ENCODE data around the gene TMEM81.

TMEM81 gene

GRCh38 chr1:205076245-205076761, 8.0 kb downstream of the TMEM81 start:
- no peak for DNase-seq (ENCODE audit: low read depth in 2 of 2)

- DNase-seq (ENCODE audit: low read depth in 2 of 2): no peak
Observed at GRCh38 chr1:205075642-205076155, 8.6 kb downstream of the TMEM81 start.

- no peak for DNase-seq (ENCODE audit: low read depth in 2 of 2)
Observed at GRCh38 chr1:205074513-205074912, 9.7 kb downstream of the TMEM81 start.

GRCh38 chr1:205074084-205074483, 10.2 kb downstream of the TMEM81 start:
- no peak for DNase-seq (ENCODE audit: low read depth in 2 of 2)

GRCh38 chr1:205073511-205073910, 10.7 kb downstream of the TMEM81 start:
- no peak for DNase-seq (ENCODE audit: low read depth in 2 of 2)

GRCh38 chr1:205072881-205073280, 11.4 kb downstream of the TMEM81 start:
- DNase-seq (ENCODE audit: low read depth in 2 of 2): no peak

- DNase-seq (ENCODE audit: low read depth in 2 of 2): no peak
Observed at GRCh38 chr1:205072286-205072685, 12.0 kb downstream of the TMEM81 start.

- DNase-seq (ENCODE audit: low read depth in 2 of 2): no peak
Observed at GRCh38 chr1:205071801-205072200, 12.5 kb downstream of the TMEM81 start.

- no peak for DNase-seq (ENCODE audit: low read depth in 2 of 2)
Observed at GRCh38 chr1:205071028-205071409, 13.2 kb downstream of the TMEM81 start.

- no peak for DNase-seq (ENCODE audit: low read depth in 2 of 2)
Observed at GRCh38 chr1:205069371-205070125, 14.7 kb downstream of the TMEM81 start.

GRCh38 chr1:205068457-205069040, 15.7 kb downstream of the TMEM81 start:
- no peak for DNase-seq (ENCODE audit: low read depth in 2 of 2)

- no peak for DNase-seq (ENCODE audit: low read depth in 2 of 2)
Observed at GRCh38 chr1:205068001-205068400, 16.3 kb downstream of the TMEM81 start.

- no peak for DNase-seq (ENCODE audit: low read depth in 2 of 2)
Observed at GRCh38 chr1:205067031-205067430, 17.2 kb downstream of the TMEM81 start.

- no peak for DNase-seq (ENCODE audit: low read depth in 2 of 2)
Observed at GRCh38 chr1:205066141-205066818, 18.0 kb downstream of the TMEM81 start.

- DNase-seq (ENCODE audit: low read depth in 2 of 2): no peak
Observed at GRCh38 chr1:205065666-205066065, 18.6 kb downstream of the TMEM81 start.

GRCh38 chr1:205064741-205065316, 19.4 kb downstream of the TMEM81 start:
- no peak for DNase-seq (ENCODE audit: low read depth in 2 of 2)

- DNase-seq (ENCODE audit: low read depth in 2 of 2): no peak
Observed at GRCh38 chr1:205064301-205064700, 20.0 kb downstream of the TMEM81 start.

GRCh38 chr1:205062895-205063294, 21.4 kb downstream of the TMEM81 start:
- no peak for DNase-seq (ENCODE audit: low read depth in 2 of 2)

GRCh38 chr1:205062319-205062718, 21.9 kb downstream of the TMEM81 start:
- DNase-seq (ENCODE audit: low read depth in 2 of 2): no peak

GRCh38 chr1:205061665-205062069, 22.6 kb downstream of the TMEM81 start:
- peak; percentile 11 to 22 for DNase-seq (ENCODE audit: low read depth in 2 of 2)

GRCh38 chr1:205061227-205061626, 23.0 kb downstream of the TMEM81 start:
- no peak for DNase-seq (ENCODE audit: low read depth in 2 of 2)

- no peak for DNase-seq (ENCODE audit: low read depth in 2 of 2)
Observed at GRCh38 chr1:205060746-205061145, 23.5 kb downstream of the TMEM81 start.

All from activated CD8-positive, alpha-beta memory T cell treated with anti-CD3 and anti-CD28 coated beads for 4 hours (primary cell).